Keratinocyte (primary cell): ENCODE data around the gene FJX1. TPM values are rescaled to one million over a fixed set of nuclear protein-coding genes. Genes with fewer than 3 reads are reported as not detected.

Source experiments
- DNase-seq: peaks from one replicate; pipeline ENCODE4 v3.0.0-alpha.2; 2011; ENCODE audit warnings: low read depth, missing footprints, low spot score
- FAIRE-seq: peaks from 2 replicates; lab custom pipeline; 2011; peaks lifted over from hg19 to GRCh38; lab: Jason Lieb, UNC
- H2AFZ ChIP-seq: 2 replicates; pipeline ENCODE4 v1.6.0; 2012; ENCODE audit warnings: low read length, control low read depth, inconsistent platforms; ENCODE audit not compliant: control insufficient read depth
- H3K27ac ChIP-seq: 2 replicates; pipeline ENCODE4 v1.5.1; 2011; ENCODE audit warnings: low read length; ENCODE audit not compliant: control insufficient read depth, insufficient read depth
- H3K27me3 ChIP-seq: 3 replicates; pipeline ENCODE4 v1.6.0; 2011; ENCODE audit warnings: low read length; ENCODE audit not compliant: control insufficient read depth, insufficient read depth; ENCODE audit errors: extremely low read depth
- H3K36me3 ChIP-seq, 2 experiments: 2 replicates in 1 of 2; 3 replicates in 1 of 2; pipeline ENCODE4 v1.5.1; 2011; ENCODE audit warnings: low read length in 2 of 2, mild to moderate bottlenecking in 1 of 2; ENCODE audit not compliant: control insufficient read depth in 2 of 2, insufficient read depth in 2 of 2; ENCODE audit errors: extremely low read depth in 1 of 2
- H3K4me1 ChIP-seq: 3 replicates; pipeline ENCODE4 v1.5.1; 2011; ENCODE audit warnings: low read length; ENCODE audit not compliant: control insufficient read depth, insufficient read depth; ENCODE audit errors: extremely low read depth
- H3K4me2 ChIP-seq: 3 replicates; pipeline ENCODE4 v1.6.0; 2011; ENCODE audit warnings: low read depth, low read length; ENCODE audit not compliant: control insufficient read depth, insufficient read depth; ENCODE audit errors: extremely low read depth
- H3K4me3 ChIP-seq, 3 experiments: fragments of 200-600 bp in 1 of 3; sonication (generic) in 1 of 3; 2 replicates in 2 of 3; 3 replicates in 1 of 3; pipeline ENCODE4 v1.5.1; 2011 to 2016; ENCODE audit warnings: low read length in 3 of 3, mild to moderate bottlenecking in 3 of 3, control low read depth in 2 of 3, inconsistent platforms in 1 of 3, low read depth in 1 of 3, mixed read lengths in 1 of 3, mixed run types in 1 of 3, moderate library complexity in 1 of 3; ENCODE audit not compliant: control insufficient read depth in 2 of 3, insufficient read depth in 2 of 3; ENCODE audit errors: extremely low read depth in 1 of 3
- H3K79me2 ChIP-seq: 2 replicates; pipeline ENCODE4 v1.6.0; 2012; ENCODE audit warnings: low read length; ENCODE audit not compliant: control insufficient read depth, insufficient read depth
- H3K9ac ChIP-seq: 3 replicates; pipeline ENCODE4 v1.6.0; 2011; ENCODE audit warnings: low read length; ENCODE audit not compliant: control insufficient read depth, insufficient read depth; ENCODE audit errors: extremely low read depth
- H3K9me1 ChIP-seq: 3 replicates; pipeline ENCODE4 v1.6.0; 2011; ENCODE audit warnings: low read length; ENCODE audit not compliant: control insufficient read depth, insufficient read depth; ENCODE audit errors: extremely low read depth
- H3K9me3 ChIP-seq: 2 replicates; pipeline ENCODE4 v1.5.1; 2012; ENCODE audit warnings: low read depth, low read length; ENCODE audit not compliant: control insufficient read depth
- H4K20me1 ChIP-seq: 3 replicates; pipeline ENCODE4 v1.6.0; 2011; ENCODE audit warnings: low read length; ENCODE audit not compliant: control insufficient read depth, insufficient read depth; ENCODE audit errors: extremely low read depth
- EZH2 ChIP-seq: IDR thresholded peaks from one replicate; pipeline ENCODE4 v1.6.1; 2012; ENCODE audit warnings: inconsistent platforms, mild to moderate bottlenecking, low read length, moderate library complexity
- dilution Hi-C: fragments of 300-500 bp; cut with MboI; formaldehyde crosslinking; loops from one replicate; pipeline ENCODE4 v1.7.0; 2020; ENCODE audit warnings: low sequenced_read_pairs; ENCODE audit not compliant: extremely low pct_ligation_motif_present
- polyA plus RNA-seq, 5 experiments: library from polyadenylated mRNA; depleted of rRNA in 3 of 5; stranded (reverse) in 3 of 5; stranded (forward) in 1 of 5; unstranded in 1 of 5; fragments of >200 nt; gene quantifications; 1 replicate in 1 of 5; 2 replicates in 3 of 5; 3 replicates in 1 of 5; pipeline versions ENCODE4 v1.2.1 to v1.2.3, GENCODE V29; 2011 to 2012; ENCODE audit warnings: missing spikeins in 2 of 5, low read depth in 1 of 5, low replicate concordance in 1 of 5
- TF ChIP-seq, protein P1 (sequence below), 3 experiments: IDR thresholded peaks in 1 of 3; conservative IDR thresholded peaks in 1 of 3; optimal IDR thresholded peaks in 1 of 3; 2 replicates in 2 of 3; 3 replicates in 1 of 3; pipeline versions ENCODE3 to v1.5.1; 2011; ENCODE audit warnings: low read length in 3 of 3, mild to moderate bottlenecking in 3 of 3, moderate library complexity in 2 of 3, control low read depth in 1 of 3, inconsistent platforms in 1 of 3; ENCODE audit not compliant: insufficient read depth in 2 of 3; ENCODE audit errors: extremely low read depth in 1 of 3

FJX1 gene
- polyA plus RNA-seq, 1 donor (not counting 4 experiments of a cell fraction or from before 2014, with no cell fraction given), result 19.7 TPM

DNA sequence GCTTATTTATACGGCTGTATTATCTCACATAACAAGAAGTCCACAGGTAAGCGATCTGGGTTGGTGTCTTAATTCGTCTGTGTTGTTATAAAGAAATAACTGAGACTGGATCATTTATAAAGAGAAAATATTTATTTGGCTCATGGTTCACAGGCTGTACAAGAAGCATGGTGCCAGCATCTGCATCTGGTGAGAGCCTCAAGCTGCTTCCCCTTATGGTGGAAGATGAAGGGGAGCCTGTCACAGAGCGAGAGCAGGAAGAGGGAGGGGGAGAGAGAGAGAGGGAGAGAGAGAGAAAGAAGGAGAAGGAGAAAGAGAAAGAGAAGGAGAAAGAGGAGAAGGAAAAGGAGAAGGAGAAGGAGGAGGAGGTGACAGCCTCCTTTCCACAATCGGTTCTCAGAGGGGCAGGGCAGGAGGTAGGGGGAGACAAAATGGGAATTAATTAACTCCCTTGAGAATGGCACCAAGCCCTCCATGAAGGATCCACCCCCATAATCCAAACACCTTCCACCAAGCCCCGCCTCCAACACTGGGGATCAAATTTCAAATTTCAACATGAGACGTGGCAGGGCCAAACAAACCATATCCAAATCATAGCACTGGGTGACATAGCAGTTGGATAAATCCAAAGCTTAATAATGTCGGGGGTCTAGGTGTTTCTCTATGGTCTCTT lies 29.3 kb downstream of the FJX1 start:
- no peaks in the 10 kb centered on the region for H4K20me1 ChIP-seq
- H3K4me2 ChIP-seq, result no peak overlapping the region
- no peak overlapping the region for H3K27ac ChIP-seq
- no peaks in the 10 kb centered on the region for H3K79me2 ChIP-seq
- H2AFZ ChIP-seq, result no peak overlapping the region
- no peak overlapping the region for H3K9ac ChIP-seq
- H3K27me3 ChIP-seq, result no peaks in the 10 kb centered on the region
- no peak for DNase-seq
- H3K9me3 ChIP-seq, result no peaks in the 10 kb centered on the region
- no peak overlapping the region for H3K4me3 ChIP-seq
- FAIRE-seq, result no peak
- no peaks in the 10 kb centered on the region for H3K36me3 ChIP-seq
- TF ChIP-seq, protein P1, sequence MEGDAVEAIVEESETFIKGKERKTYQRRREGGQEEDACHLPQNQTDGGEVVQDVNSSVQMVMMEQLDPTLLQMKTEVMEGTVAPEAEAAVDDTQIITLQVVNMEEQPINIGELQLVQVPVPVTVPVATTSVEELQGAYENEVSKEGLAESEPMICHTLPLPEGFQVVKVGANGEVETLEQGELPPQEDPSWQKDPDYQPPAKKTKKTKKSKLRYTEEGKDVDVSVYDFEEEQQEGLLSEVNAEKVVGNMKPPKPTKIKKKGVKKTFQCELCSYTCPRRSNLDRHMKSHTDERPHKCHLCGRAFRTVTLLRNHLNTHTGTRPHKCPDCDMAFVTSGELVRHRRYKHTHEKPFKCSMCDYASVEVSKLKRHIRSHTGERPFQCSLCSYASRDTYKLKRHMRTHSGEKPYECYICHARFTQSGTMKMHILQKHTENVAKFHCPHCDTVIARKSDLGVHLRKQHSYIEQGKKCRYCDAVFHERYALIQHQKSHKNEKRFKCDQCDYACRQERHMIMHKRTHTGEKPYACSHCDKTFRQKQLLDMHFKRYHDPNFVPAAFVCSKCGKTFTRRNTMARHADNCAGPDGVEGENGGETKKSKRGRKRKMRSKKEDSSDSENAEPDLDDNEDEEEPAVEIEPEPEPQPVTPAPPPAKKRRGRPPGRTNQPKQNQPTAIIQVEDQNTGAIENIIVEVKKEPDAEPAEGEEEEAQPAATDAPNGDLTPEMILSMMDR (optimal IDR thresholded peaks at IDR 0.05 in 1 of 3, IDR thresholded peaks at IDR 0.05 in 1 of 3, conservative IDR thresholded peaks at IDR 0.05 in 1 of 3; ENCODE audit: extremely low read depth in 1 of 3, insufficient read depth in 2 of 3, low read length in 3 of 3), result no peak
- no peak for TF ChIP-seq EZH2
- peaks cover 12% of the 10 kb centered on the region for H3K4me1 ChIP-seq
- dilution Hi-C loops, result no loop called here
- no peaks in the 10 kb centered on the region for H3K9me1 ChIP-seq

DNA sequence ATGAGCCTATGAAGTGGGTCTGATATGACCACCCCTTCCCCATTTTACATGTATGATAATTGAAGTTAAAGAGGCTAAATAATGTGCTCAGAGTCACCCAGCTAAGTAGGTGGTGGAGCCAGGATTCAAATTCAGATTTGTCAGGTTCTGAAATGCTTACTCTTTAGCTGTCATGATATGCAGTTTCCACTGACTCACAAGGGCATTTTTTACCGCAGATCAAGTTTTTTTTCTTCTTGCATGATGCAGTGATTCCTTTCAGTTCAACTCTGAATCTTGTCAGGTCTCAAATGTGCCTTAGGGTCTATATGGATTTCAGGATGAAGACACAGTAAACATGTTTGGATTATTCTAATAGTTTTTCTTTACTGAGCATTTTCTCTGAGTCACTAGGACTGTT lies 31.7 kb downstream of the FJX1 start:
- dilution Hi-C loops, result no loop called here
- no peaks in the 10 kb centered on the region for H4K20me1 ChIP-seq
- peak; percentile 77 for FAIRE-seq
- H3K27ac ChIP-seq, result no peak overlapping the region
- H3K4me1 ChIP-seq, result peaks cover 12% of the 10 kb centered on the region
- peak; percentile 40 for DNase-seq
- no peaks in the 10 kb centered on the region for H3K79me2 ChIP-seq
- H3K4me2 ChIP-seq, result peak overlapping the region; percentile 35
- H2AFZ ChIP-seq, result no peak overlapping the region
- H3K4me3 ChIP-seq, result no peak overlapping the region
- H3K9me3 ChIP-seq, result no peaks in the 10 kb centered on the region
- H3K9ac ChIP-seq, result no peak overlapping the region
- H3K27me3 ChIP-seq, result no peaks in the 10 kb centered on the region
- no peaks in the 10 kb centered on the region for H3K9me1 ChIP-seq
- TF ChIP-seq EZH2, result no peak
- TF ChIP-seq, protein P1 (optimal IDR thresholded peaks at IDR 0.05 in 1 of 3, IDR thresholded peaks at IDR 0.05 in 1 of 3, conservative IDR thresholded peaks at IDR 0.05 in 1 of 3; ENCODE audit: extremely low read depth in 1 of 3, insufficient read depth in 2 of 3, low read length in 3 of 3), result no peak
- no peaks in the 10 kb centered on the region for H3K36me3 ChIP-seq
